C4-2B (cell line): ENCODE measurements around the gene PTGES3.

Experiments used
- CTCF ChIP-seq: fragments of 450-650 bp; conservative IDR thresholded peaks from 2 replicates; pipeline ENCODE4 v1.5.1; 2017; ENCODE audit warnings: mild to moderate bottlenecking
- ZFX ChIP-seq: fragments of 450-650 bp; IDR thresholded peaks from 2 replicates; pipeline ENCODE4 v1.6.1; 2017

GRCh38 chr12:56723352-56723751 lies 35.3 kb upstream of the PTGES3 start:
- no peak for TF ChIP-seq CTCF
- no peak for TF ChIP-seq ZFX
